ENCODE data around the gene CYTH1. TPM values are rescaled to one million over a fixed set of nuclear protein-coding genes. Genes with fewer than 3 reads are reported as not detected.

Gene CYTH1
- total and polyA plus RNA-seq, 2 experiments from 2014 or later = 10.4 to 11.7 TPM

- no peaks in the 10 kb centered on the region for H3K9me2 ChIP-seq (ENCODE audit: insufficient read depth)
- H3K27ac ChIP-seq = no peak overlapping the region
- H3K9me3 ChIP-seq (ENCODE audit: low read depth) = no peaks in the 10 kb centered on the region
- H4K20me1 ChIP-seq (ENCODE audit: insufficient read depth) = no peaks in the 10 kb centered on the region
- WGBS, 2 experiments (ENCODE audit: low coverage in 1 of 2, low lambda C conversion rate in 2 of 2, missing lambda C conversion rate in 2 of 2) = 6 to 7% methylated on average over 6 of the region's 6 CpGs
- peaks cover 4% of the 10 kb centered on the region; the same call in 1 of the 2 replicates for H3K4me1 ChIP-seq (ENCODE audit: insufficient read depth)
- peaks cover 45% of the 10 kb centered on the region for H3K79me2 ChIP-seq (ENCODE audit: insufficient read depth)
- H3K27me3 ChIP-seq (replicated peaks; ENCODE audit: insufficient read depth) = no peaks in the 10 kb centered on the region
- peak; percentile 88 for DNase-seq
- H2AFZ ChIP-seq = no peak overlapping the region
- no peaks in the 10 kb centered on the region; the same call in 1 of the 2 replicates for H3F3A ChIP-seq (ENCODE audit: insufficient read depth)
- H3K9ac ChIP-seq = no peak overlapping the region
- in situ Hi-C loops (cut with MboI) = loop anchor here (10.0 kb wide), 1 partner anchor 204 kb away; no protein-coding TSS in a partner anchor
- TF ChIP-seq EZH2phosphoT487 (IDR thresholded peaks at IDR 0.05; ENCODE audit: insufficient read depth, low read depth) (no peak), EZH2 (IDR thresholded peaks at IDR 0.05; ENCODE audit: insufficient read depth, poor library complexity, severe bottlenecking) (no peak)
- H3K36me3 ChIP-seq (ENCODE audit: low read depth) = no peaks in the 10 kb centered on the region
- no peak overlapping the region for H3K4me2 ChIP-seq (ENCODE audit: unreplicated experiment)
- H3K4me3 ChIP-seq = no peak overlapping the region
Measured at GRCh38 chr17:78708510-78708973, 73.5 kb downstream of the CYTH1 start.

GRCh38 chr17:78707923-78708322 is 74.2 kb downstream of the CYTH1 start:
- WGBS, 2 experiments (ENCODE audit: low coverage in 1 of 2, low lambda C conversion rate in 2 of 2, missing lambda C conversion rate in 2 of 2) = 95 to 98% methylated on average over 7 of the region's 7 CpGs
- in situ Hi-C loops (cut with MboI) = loop anchor here (10.0 kb wide), 1 partner anchor 203 kb away; no protein-coding TSS in a partner anchor
- no peaks in the 10 kb centered on the region for H3K9me2 ChIP-seq (ENCODE audit: insufficient read depth)
- peaks cover 4% of the 10 kb centered on the region; the same call in 1 of the 2 replicates for H3K4me1 ChIP-seq (ENCODE audit: insufficient read depth)
- H3K27me3 ChIP-seq (replicated peaks; ENCODE audit: insufficient read depth) = no peaks in the 10 kb centered on the region
- H3K79me2 ChIP-seq (ENCODE audit: insufficient read depth) = peaks cover 39% of the 10 kb centered on the region
- no peaks in the 10 kb centered on the region; the same call in 1 of the 2 replicates for H3F3A ChIP-seq (ENCODE audit: insufficient read depth)
- H3K9me3 ChIP-seq (ENCODE audit: low read depth) = no peaks in the 10 kb centered on the region
- no peak overlapping the region for H3K4me2 ChIP-seq (ENCODE audit: unreplicated experiment)
- H3K27ac ChIP-seq = no peak overlapping the region
- TF ChIP-seq EZH2phosphoT487 (IDR thresholded peaks at IDR 0.05; ENCODE audit: insufficient read depth, low read depth) (no peak), EZH2 (IDR thresholded peaks at IDR 0.05; ENCODE audit: insufficient read depth, poor library complexity, severe bottlenecking) (no peak)
- H3K4me3 ChIP-seq = no peak overlapping the region
- no peaks in the 10 kb centered on the region for H4K20me1 ChIP-seq (ENCODE audit: insufficient read depth)
- H3K9ac ChIP-seq = no peak overlapping the region
- no peak overlapping the region for H2AFZ ChIP-seq
- no peaks in the 10 kb centered on the region for H3K36me3 ChIP-seq (ENCODE audit: low read depth)
- DNase-seq = no peak

- Histone ChIP-seq H3K9me2 (ENCODE audit: insufficient read depth) (no peaks in the 10 kb centered on the region), H3K9me3 (ENCODE audit: low read depth) (no peaks in the 10 kb centered on the region), H3K4me1 (ENCODE audit: insufficient read depth) (peaks cover 4% of the 10 kb centered on the region; the same call in 1 of the 2 replicates), H3K9ac (no peak overlapping the region), H3K36me3 (ENCODE audit: low read depth) (no peaks in the 10 kb centered on the region), H3K79me2 (ENCODE audit: insufficient read depth) (peaks cover 30% of the 10 kb centered on the region), H4K20me1 (ENCODE audit: insufficient read depth) (no peaks in the 10 kb centered on the region), H3K27ac (no peak overlapping the region), H3K27me3 (replicated peaks; ENCODE audit: insufficient read depth) (no peaks in the 10 kb centered on the region), H3K4me2 (ENCODE audit: unreplicated experiment) (no peak overlapping the region), H3K4me3 (no peak overlapping the region), H3F3A (ENCODE audit: insufficient read depth) (no peaks in the 10 kb centered on the region; the same call in 1 of the 2 replicates), H2AFZ (no peak overlapping the region)
- WGBS, 2 experiments (ENCODE audit: low coverage in 1 of 2, low lambda C conversion rate in 2 of 2, missing lambda C conversion rate in 2 of 2) = 90% methylated on average over 7 of the region's 7 CpGs
- no peak for DNase-seq
- in situ Hi-C loops (cut with MboI) = loop anchor here (10.0 kb wide), 1 partner anchor 202 kb away; no protein-coding TSS in a partner anchor
- no peak for TF ChIP-seq EZH2 (IDR thresholded peaks at IDR 0.05; ENCODE audit: insufficient read depth, poor library complexity, severe bottlenecking)
- TF ChIP-seq EZH2phosphoT487 (IDR thresholded peaks at IDR 0.05; ENCODE audit: insufficient read depth, low read depth) = no peak
Measured at GRCh38 chr17:78707016-78707415, 75.1 kb downstream of the CYTH1 start.

- WGBS, 2 experiments (ENCODE audit: low coverage in 1 of 2, low lambda C conversion rate in 2 of 2, missing lambda C conversion rate in 2 of 2) = 85 to 86% methylated on average over 10 of the region's 10 CpGs
- in situ Hi-C loops (cut with MboI) = loop anchor here (10.0 kb wide), 1 partner anchor 202 kb away; no protein-coding TSS in a partner anchor
- no peak for DNase-seq
- TF ChIP-seq EZH2phosphoT487 (IDR thresholded peaks at IDR 0.05; ENCODE audit: insufficient read depth, low read depth) (no peak), EZH2 (IDR thresholded peaks at IDR 0.05; ENCODE audit: insufficient read depth, poor library complexity, severe bottlenecking) (no peak)
- Histone ChIP-seq H3K4me2 (ENCODE audit: unreplicated experiment) (no peak overlapping the region), H3K9me2 (ENCODE audit: insufficient read depth) (no peaks in the 10 kb centered on the region), H3K9ac (no peak overlapping the region), H3K27ac (no peak overlapping the region), H3K27me3 (replicated peaks; ENCODE audit: insufficient read depth) (no peaks in the 10 kb centered on the region), H4K20me1 (ENCODE audit: insufficient read depth) (no peaks in the 10 kb centered on the region), H3F3A (ENCODE audit: insufficient read depth) (no peaks in the 10 kb centered on the region; the same call in 1 of the 2 replicates), H3K9me3 (ENCODE audit: low read depth) (no peaks in the 10 kb centered on the region), H2AFZ (no peak overlapping the region), H3K4me1 (ENCODE audit: insufficient read depth) (peaks cover 4% of the 10 kb centered on the region; the same call in 1 of the 2 replicates), H3K4me3 (no peak overlapping the region), H3K79me2 (ENCODE audit: insufficient read depth) (peaks cover 24% of the 10 kb centered on the region), H3K36me3 (ENCODE audit: low read depth) (no peaks in the 10 kb centered on the region)
Measured at GRCh38 chr17:78706271-78706915, 75.7 kb downstream of the CYTH1 start.

All from GM23248 (cell line).